GM12878 (cell line): Measurements from ENCODE around the gene SPAG17. TPM values are rescaled to one million over a fixed set of nuclear protein-coding genes. Genes with fewer than 3 reads are reported as not detected.

Experiments used
- ATAC-seq: fragments of 200-7000 bp; cut with Tn5 transposase; 3 replicates; pipeline ENCODE4 v1.9.1; 2020; ENCODE audit warnings: mild to moderate bottlenecking, moderate library complexity
- BruUV-seq: library from RNA; stranded (reverse); fragments of 400-500 nt; replicated peaks from 2 replicates; lab custom pipeline; 2021; lab: Mats Ljungman, UMichigan
- CTCF ChIA-PET: fragments of 300-600 bp; sonication (Branson Sonifier 250); formaldehyde crosslinking; extraction: SDS; loops from one replicate; lab custom pipeline; 2021; ENCODE audit warnings: inconsistent platforms; lab: Yijun Ruan, JAX
- POLR2A ChIA-PET: fragments of 350-600 bp; formaldehyde crosslinking; extraction: SDS; loops from one replicate; lab custom pipeline; 2021; ENCODE audit warnings: inconsistent platforms; lab: Charles Lee
- RAD21 ChIA-PET: fragments of 300-600 bp; sonication (Branson Sonifier 250); formaldehyde crosslinking; loops from one replicate; lab custom pipeline; 2023; ENCODE audit warnings: antibody characterized with exemption; ENCODE audit not compliant: unreplicated experiment; lab: Charles Lee
- SMC1A ChIA-PET: fragments of 300-600 bp; sonication (Branson Sonifier 250); formaldehyde crosslinking; loops from one replicate; lab custom pipeline; 2023; ENCODE audit not compliant: unreplicated experiment, uncharacterized antibody; lab: Charles Lee
- DNase-seq: peaks from one replicate; pipeline ENCODE4 v3.0.0-alpha.2; 2011; ENCODE audit warnings: low read depth, low spot score
- FAIRE-seq: peaks from 3 replicates; lab custom pipeline; 2011; peaks lifted over from hg19 to GRCh38; lab: Jason Lieb, UNC
- H2AFZ ChIP-seq: 2 replicates; pipeline ENCODE4 v1.6.0; 2011; ENCODE audit warnings: low read depth, low read length, control low read depth; ENCODE audit not compliant: control insufficient read depth
- H3K27ac ChIP-seq: 2 replicates; pipeline ENCODE4 v1.5.1; 2011; ENCODE audit warnings: control low read depth; ENCODE audit not compliant: control insufficient read depth, insufficient read depth
- H3K27me3 ChIP-seq, 2 experiments: replicated peaks in 1 of 2; 2 replicates each; pipeline versions ENCODE4 v1.6.0 to v1.6.1; 2011; ENCODE audit warnings: low read length in 1 of 2; ENCODE audit not compliant: control insufficient read depth in 2 of 2, insufficient read depth in 2 of 2
- H3K36me3 ChIP-seq, 2 experiments: 2 replicates each; pipeline ENCODE4 v1.5.1; 2011; ENCODE audit warnings: low read length in 1 of 2; ENCODE audit not compliant: control insufficient read depth in 2 of 2, insufficient read depth in 2 of 2
- H3K4me1 ChIP-seq: 2 replicates; pipeline ENCODE4 v1.6.1; 2011; ENCODE audit warnings: mild to moderate bottlenecking, low read length, moderate library complexity, mixed read lengths; ENCODE audit not compliant: control insufficient read depth, insufficient read depth
- H3K4me2 ChIP-seq: 2 replicates; pipeline ENCODE4 v1.6.0; 2011; ENCODE audit warnings: control low read depth; ENCODE audit not compliant: control insufficient read depth, insufficient read depth
- H3K4me3 ChIP-seq: fragments of 200-600 bp; sonication (generic); 2 replicates; pipeline ENCODE4 v1.5.1; 2016
- H3K79me2 ChIP-seq: 2 replicates; pipeline ENCODE4 v1.6.0; 2011; ENCODE audit warnings: low read length; ENCODE audit not compliant: control insufficient read depth, insufficient read depth
- H3K9ac ChIP-seq: 2 replicates; pipeline ENCODE4 v1.8.0; 2011; ENCODE audit warnings: low read length, control low read depth, mixed read lengths; ENCODE audit not compliant: control insufficient read depth, insufficient read depth
- H3K9me3 ChIP-seq: replicated peaks from 3 replicates; pipeline ENCODE4 v1.5.1; 2011; ENCODE audit warnings: mild to moderate bottlenecking, low read length; ENCODE audit not compliant: control insufficient read depth, insufficient read depth
- H4K20me1 ChIP-seq: 2 replicates; pipeline ENCODE4 v1.6.0; 2011; ENCODE audit not compliant: control insufficient read depth, insufficient read depth
- ASH2L ChIP-seq: fragments of 300-600, 200-600 bp; sonication (generic); IDR thresholded peaks from 2 replicates; pipeline ENCODE4 v1.6.1; 2017; ENCODE audit warnings: low read depth, mild to moderate bottlenecking, borderline replicate concordance
- CBX3 ChIP-seq: fragments of 200-600 bp; sonication (generic); IDR thresholded peaks from 2 replicates; pipeline ENCODE4 v1.6.1; 2016; ENCODE audit warnings: low read depth, borderline replicate concordance
- CREB1 ChIP-seq: IDR thresholded peaks from 2 replicates; pipeline ENCODE4 v1.6.1; 2012; ENCODE audit warnings: low read depth, mild to moderate bottlenecking, inconsistent platforms
- EP300 ChIP-seq, 2 experiments: fragments of 150-350 bp in 1 of 2; IDR thresholded peaks; 2 replicates each; pipeline ENCODE4 v1.6.1; 2011 to 2012; ENCODE audit warnings: low read depth in 2 of 2, low read length in 2 of 2, borderline replicate concordance in 1 of 2, improper control_type of control experiment in 1 of 2, inconsistent platforms in 1 of 2; ENCODE audit not compliant: control insufficient read depth in 1 of 2
- HDGF ChIP-seq: fragments of 450-650 bp; IDR thresholded peaks from 2 replicates; pipeline ENCODE4 v1.6.1; 2016; ENCODE audit warnings: antibody characterized with exemption
- IKZF2 ChIP-seq, 2 experiments: fragments of 450-650 bp; IDR thresholded peaks; 2 replicates each; pipeline ENCODE4 v1.6.1; 2017; ENCODE audit warnings: mild to moderate bottlenecking in 2 of 2, moderate library complexity in 2 of 2
- KDM1A ChIP-seq: fragments of 200-600 bp; sonication (generic); IDR thresholded peaks from 2 replicates; pipeline ENCODE4 v1.6.1; 2016; ENCODE audit warnings: borderline replicate concordance
- PML ChIP-seq: IDR thresholded peaks from 2 replicates; pipeline ENCODE4 v1.6.1; 2012; ENCODE audit warnings: low read length, inconsistent platforms
- SIX5 ChIP-seq: IDR thresholded peaks from 2 replicates; pipeline ENCODE4 v1.6.1; 2011; ENCODE audit warnings: mild to moderate bottlenecking, low read depth, low read length, moderate library complexity; ENCODE audit not compliant: severe bottlenecking
- YBX1 ChIP-seq: fragments of 450-650 bp; IDR thresholded peaks from 2 replicates; pipeline ENCODE4 v1.6.1; 2016; ENCODE audit warnings: antibody characterized with exemption
- WGBS: methylation state at CpG from one replicate; pipeline ENCODE4 v1.1.6; 2016; ENCODE audit warnings: low lambda C conversion rate; ENCODE audit not compliant: insufficient replicate concordance, insufficient coverage; ENCODE audit errors: missing lambda C conversion rate; 5-methylcytosine and 5-hydroxymethylcytosine counted together
- in situ Hi-C: fragments of 300-500 bp; cut with MboI; formaldehyde crosslinking; loops from 9 replicates; pipeline ENCODE4 v1.14.3; 2018; ENCODE audit warnings: mixed read lengths
- intact Hi-C: fragments of 100-400 bp; cut with micrococcal nuclease; formaldehyde crosslinking; loops from one replicate; pipeline ENCODE4 v1.14.2; 2022; ENCODE audit not compliant: unreplicated experiment
- polyA plus RNA-seq, 11 experiments: library from polyadenylated mRNA; depleted of rRNA in 4 of 11; unstranded in 6 of 11; stranded (reverse) in 5 of 11; fragments of >200 nt; fragmentation: Nextera tagmentation in 4 of 11; fragmentation: Illumina TruSeq in 1 of 11; extraction: Ambion mirVana in 4 of 11; extraction: Trizol in 1 of 11; gene quantifications; 1 replicate in 1 of 11; 2 replicates in 10 of 11; pipeline versions ENCODE4 v1.2.1 to v1.2.3, GENCODE V29; 2011 to 2016; ENCODE audit warnings: inconsistent platforms in 2 of 11, missing spikeins in 2 of 11, low read depth in 1 of 11
- total RNA-seq, 4 experiments: library from RNA; depleted of rRNA in 3 of 4; stranded (reverse); fragments of >200 nt in 3 of 4; fragmentation: Illumina TruSeq in 1 of 4; extraction: Trizol in 1 of 4; gene quantifications; 2 replicates each; pipeline versions ENCODE4 v1.2.1 to v1.2.3, GENCODE V29; 2013 to 2021
- TF ChIP-seq, protein P1 (sequence below): fragments of 150-350 bp; IDR thresholded peaks from 2 replicates; pipeline ENCODE4 v1.6.1; 2016; ENCODE audit warnings: low read depth, low read length
- TF ChIP-seq, protein P2 (sequence below): IDR thresholded peaks from 2 replicates; pipeline ENCODE4 v1.6.1; 2011; ENCODE audit warnings: borderline replicate concordance, low read depth, mild to moderate bottlenecking, moderate library complexity, mixed read lengths, low read length; ENCODE audit not compliant: insufficient read depth; ENCODE audit errors: extremely low read length

The SPAG17 gene
- total and polyA plus RNA-seq, 10 of the 15 experiments (the other 5 are each of a cell fraction or from before 2014, with no cell fraction given) = 0.02 to 0.16 (median 0.03) TPM; not detected in 7

DNA sequence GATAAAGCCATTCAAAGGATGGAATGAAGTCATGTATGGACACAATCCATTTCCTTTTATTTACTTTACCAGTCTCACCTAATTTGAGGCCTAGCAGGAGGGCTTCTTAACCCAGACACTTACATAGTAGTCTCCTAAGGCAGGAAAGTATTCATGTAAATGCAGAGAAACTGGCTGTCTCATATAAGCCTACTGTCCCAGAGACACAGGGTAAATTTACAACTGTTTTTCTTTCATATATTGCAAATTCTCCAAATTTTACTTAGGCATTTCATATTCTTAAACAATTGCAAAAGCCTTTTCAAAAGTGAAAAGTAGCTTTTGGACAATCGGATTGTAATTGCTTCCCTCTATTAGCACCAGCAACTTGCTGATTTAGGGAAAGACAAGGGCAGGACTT lies 29.9 kb downstream of the SPAG17 start:
- in situ Hi-C loops = no loop called here
- no peak overlapping the region for H3K4me2 ChIP-seq
- H3K9ac ChIP-seq = no peak overlapping the region
- no peak overlapping the region for H2AFZ ChIP-seq
- ChIA-PET CTCF (interaction anchor here (1.0 to 1.7 kb wide), 2 partner anchors 854 to 856 kb away, joined by 3 to 9 read pairs; no protein-coding TSS in a partner anchor), SMC1A (interaction anchor here (0.8 to 1.7 kb wide), 4 partner anchors 93 to 1120 kb away, joined by 3 to 4 read pairs (median 4); no protein-coding TSS in a partner anchor), RAD21 (interaction anchor here (0.8 to 2.7 kb wide), 4 partner anchors 13 to 987 kb away, joined by 3 to 10 read pairs (median 3); no protein-coding TSS in a partner anchor)
- ATAC-seq (no peak), FAIRE-seq (no peak)
- intact Hi-C loops = loop anchor here (10.0 kb wide), 1 partner anchor 1120 kb away; no protein-coding TSS in a partner anchor
- no peak overlapping the region for H3K4me3 ChIP-seq
- H3K9me3 ChIP-seq = no peaks in the 10 kb centered on the region
- H3K27me3 ChIP-seq = no peaks in the 10 kb centered on the region
- no peak for TF ChIP-seq CBX3
- TF ChIP-seq PML = no peak
- TF ChIP-seq, protein P1, sequence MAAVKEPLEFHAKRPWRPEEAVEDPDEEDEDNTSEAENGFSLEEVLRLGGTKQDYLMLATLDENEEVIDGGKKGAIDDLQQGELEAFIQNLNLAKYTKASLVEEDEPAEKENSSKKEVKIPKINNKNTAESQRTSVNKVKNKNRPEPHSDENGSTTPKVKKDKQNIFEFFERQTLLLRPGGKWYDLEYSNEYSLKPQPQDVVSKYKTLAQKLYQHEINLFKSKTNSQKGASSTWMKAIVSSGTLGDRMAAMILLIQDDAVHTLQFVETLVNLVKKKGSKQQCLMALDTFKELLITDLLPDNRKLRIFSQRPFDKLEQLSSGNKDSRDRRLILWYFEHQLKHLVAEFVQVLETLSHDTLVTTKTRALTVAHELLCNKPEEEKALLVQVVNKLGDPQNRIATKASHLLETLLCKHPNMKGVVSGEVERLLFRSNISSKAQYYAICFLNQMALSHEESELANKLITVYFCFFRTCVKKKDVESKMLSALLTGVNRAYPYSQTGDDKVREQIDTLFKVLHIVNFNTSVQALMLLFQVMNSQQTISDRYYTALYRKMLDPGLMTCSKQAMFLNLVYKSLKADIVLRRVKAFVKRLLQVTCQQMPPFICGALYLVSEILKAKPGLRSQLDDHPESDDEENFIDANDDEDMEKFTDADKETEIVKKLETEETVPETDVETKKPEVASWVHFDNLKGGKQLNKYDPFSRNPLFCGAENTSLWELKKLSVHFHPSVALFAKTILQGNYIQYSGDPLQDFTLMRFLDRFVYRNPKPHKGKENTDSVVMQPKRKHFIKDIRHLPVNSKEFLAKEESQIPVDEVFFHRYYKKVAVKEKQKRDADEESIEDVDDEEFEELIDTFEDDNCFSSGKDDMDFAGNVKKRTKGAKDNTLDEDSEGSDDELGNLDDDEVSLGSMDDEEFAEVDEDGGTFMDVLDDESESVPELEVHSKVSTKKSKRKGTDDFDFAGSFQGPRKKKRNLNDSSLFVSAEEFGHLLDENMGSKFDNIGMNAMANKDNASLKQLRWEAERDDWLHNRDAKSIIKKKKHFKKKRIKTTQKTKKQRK = no peak
- TF ChIP-seq YBX1 = no peak
- no peak for TF ChIP-seq SIX5
- TF ChIP-seq EP300 (IDR thresholded peaks at IDR 0.05; ENCODE audit: borderline replicate concordance in 1 of 2, control insufficient read depth in 1 of 2, low read depth in 2 of 2, low read length in 2 of 2) = no peak
- TF ChIP-seq CREB1 = no peak
- no peak for TF ChIP-seq IKZF2 (IDR thresholded peaks at IDR 0.05)
- TF ChIP-seq ASH2L = no peak
- no peak for TF ChIP-seq KDM1A
- no peak for TF ChIP-seq HDGF
- TF ChIP-seq, protein P2, sequence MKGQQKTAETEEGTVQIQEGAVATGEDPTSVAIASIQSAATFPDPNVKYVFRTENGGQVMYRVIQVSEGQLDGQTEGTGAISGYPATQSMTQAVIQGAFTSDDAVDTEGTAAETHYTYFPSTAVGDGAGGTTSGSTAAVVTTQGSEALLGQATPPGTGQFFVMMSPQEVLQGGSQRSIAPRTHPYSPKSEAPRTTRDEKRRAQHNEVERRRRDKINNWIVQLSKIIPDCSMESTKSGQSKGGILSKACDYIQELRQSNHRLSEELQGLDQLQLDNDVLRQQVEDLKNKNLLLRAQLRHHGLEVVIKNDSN = no peak
- TF ChIP-seq, all 136 proteins: peak for 0
- Histone ChIP-seq H4K20me1 (no peaks in the 10 kb centered on the region), H3K79me2 (no peaks in the 10 kb centered on the region), H3K4me1 (no peaks in the 10 kb centered on the region), H3K27ac (no peak overlapping the region), H3K36me3 (no peaks in the 10 kb centered on the region)
- POLR2A ChIA-PET = no interaction called here
- WGBS = 39% methylated on average over 1 of the region's 1 CpG
- no peak for DNase-seq
- no TSS peak for BruUV-seq
